WERI-Rb-1 (cell line): Measurements from ENCODE around the gene DMBT1.

Source experiments
- DNase-seq: peaks from one replicate; pipeline ENCODE4 v3.0.0-alpha.2; 2020
- H3K27ac ChIP-seq: fragments of 250-450 bp; sonication (Bioruptor Pico); 2 replicates; pipeline ENCODE4 v1.5.1; 2020; ENCODE audit warnings: mild to moderate bottlenecking, moderate library complexity
- H3K27me3 ChIP-seq: fragments of 250-450 bp; sonication (Bioruptor Pico); 2 replicates; pipeline ENCODE4 v1.5.1; 2021; ENCODE audit warnings: mild to moderate bottlenecking, low read depth, moderate library complexity; ENCODE audit not compliant: insufficient read depth, severe bottlenecking
- H3K36me3 ChIP-seq: fragments of 250-450 bp; sonication (Bioruptor Pico); 2 replicates; pipeline ENCODE4 v1.5.1; 2020; ENCODE audit warnings: mild to moderate bottlenecking, moderate library complexity
- H3K4me3 ChIP-seq: 2 replicates; pipeline ENCODE4 v1.5.1; 2011; ENCODE audit warnings: low read depth, mild to moderate bottlenecking, control low read depth, low read length
- H3K9me3 ChIP-seq: fragments of 250-450 bp; sonication (Bioruptor Pico); 2 replicates; pipeline ENCODE4 v1.5.1; 2021; ENCODE audit warnings: mild to moderate bottlenecking, moderate library complexity; ENCODE audit not compliant: severe bottlenecking
- TF ChIP-seq, protein P1 (sequence below): IDR thresholded peaks from 2 replicates; pipeline ENCODE4 v1.5.1; 2011; ENCODE audit warnings: low read depth, mild to moderate bottlenecking, control low read depth, inconsistent platforms, low read length

Gene DMBT1

DNA sequence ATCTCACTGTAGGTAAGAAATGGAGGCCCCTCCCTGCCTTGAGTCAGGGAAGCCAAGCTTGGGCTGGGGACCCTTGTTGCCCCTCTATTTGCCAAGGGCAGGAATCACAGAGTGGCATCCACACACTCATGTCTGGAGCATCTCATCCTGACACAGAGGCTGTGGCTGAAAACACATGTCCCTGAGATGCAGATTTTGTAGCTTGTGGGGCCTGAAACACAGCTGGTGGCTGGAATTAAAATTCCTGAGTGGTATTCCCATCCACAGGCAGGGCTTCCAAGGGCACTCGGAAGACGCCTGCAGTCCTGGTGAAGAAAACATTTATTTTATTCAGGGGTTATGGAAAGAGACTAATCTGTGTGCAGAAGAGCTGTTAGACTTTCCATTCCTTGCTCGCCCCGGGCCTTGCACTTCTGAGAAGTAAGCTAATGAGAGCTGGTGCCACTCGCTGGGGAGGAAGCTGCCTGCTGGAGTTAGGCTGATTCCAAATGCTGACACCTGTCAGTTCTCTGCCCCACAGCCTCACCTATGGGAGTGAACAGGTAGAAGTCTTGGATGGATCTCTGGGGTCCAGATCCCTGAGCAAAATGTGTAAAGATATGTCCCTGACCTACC lies 103.1 kb downstream of the DMBT1 start:
- Histone ChIP-seq H3K4me3 (no peak overlapping the region), H3K27me3 (peaks cover 95% of the 10 kb centered on the region), H3K9me3 (no peaks in the 10 kb centered on the region), H3K36me3 (no peaks in the 10 kb centered on the region), H3K27ac (no peak overlapping the region)
- DNase-seq, result no peak
- TF ChIP-seq, protein P1, sequence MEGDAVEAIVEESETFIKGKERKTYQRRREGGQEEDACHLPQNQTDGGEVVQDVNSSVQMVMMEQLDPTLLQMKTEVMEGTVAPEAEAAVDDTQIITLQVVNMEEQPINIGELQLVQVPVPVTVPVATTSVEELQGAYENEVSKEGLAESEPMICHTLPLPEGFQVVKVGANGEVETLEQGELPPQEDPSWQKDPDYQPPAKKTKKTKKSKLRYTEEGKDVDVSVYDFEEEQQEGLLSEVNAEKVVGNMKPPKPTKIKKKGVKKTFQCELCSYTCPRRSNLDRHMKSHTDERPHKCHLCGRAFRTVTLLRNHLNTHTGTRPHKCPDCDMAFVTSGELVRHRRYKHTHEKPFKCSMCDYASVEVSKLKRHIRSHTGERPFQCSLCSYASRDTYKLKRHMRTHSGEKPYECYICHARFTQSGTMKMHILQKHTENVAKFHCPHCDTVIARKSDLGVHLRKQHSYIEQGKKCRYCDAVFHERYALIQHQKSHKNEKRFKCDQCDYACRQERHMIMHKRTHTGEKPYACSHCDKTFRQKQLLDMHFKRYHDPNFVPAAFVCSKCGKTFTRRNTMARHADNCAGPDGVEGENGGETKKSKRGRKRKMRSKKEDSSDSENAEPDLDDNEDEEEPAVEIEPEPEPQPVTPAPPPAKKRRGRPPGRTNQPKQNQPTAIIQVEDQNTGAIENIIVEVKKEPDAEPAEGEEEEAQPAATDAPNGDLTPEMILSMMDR, result no peak

- Histone ChIP-seq H3K27ac (no peak overlapping the region), H3K9me3 (no peaks in the 10 kb centered on the region), H3K4me3 (no peak overlapping the region), H3K27me3 (peaks cover 93% of the 10 kb centered on the region), H3K36me3 (no peaks in the 10 kb centered on the region)
- TF ChIP-seq, protein P1, result no peak
- DNase-seq, result no peak
Measured at GRCh38 chr10:122664501-122664900, 103.9 kb downstream of the DMBT1 start.

DNA sequence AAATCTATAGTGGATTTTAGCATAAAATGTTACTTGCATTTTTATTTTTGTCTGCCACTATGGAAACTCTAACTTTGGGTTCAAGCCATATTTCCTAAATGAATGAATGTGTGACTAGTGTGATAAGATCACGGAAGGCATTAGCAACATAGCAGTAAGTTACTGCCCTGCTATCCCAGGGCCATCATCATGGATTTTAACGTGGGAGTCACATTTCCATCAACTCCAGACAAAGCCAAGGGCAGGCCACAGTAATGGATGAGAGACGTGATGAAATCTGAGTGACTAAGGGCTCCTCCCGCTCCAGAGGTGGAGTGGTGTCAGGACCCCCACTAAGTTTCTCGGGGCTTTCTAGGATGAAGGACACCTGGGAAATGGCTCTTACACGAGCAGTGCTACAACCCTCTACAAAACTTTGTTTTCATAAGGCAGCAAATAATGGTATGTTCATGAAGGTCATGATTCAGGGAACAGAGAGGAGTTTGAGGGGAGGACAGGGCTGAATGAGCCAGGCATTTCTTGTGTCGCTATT lies 104.8 kb downstream of the DMBT1 start:
- DNase-seq, result no peak
- no peaks in the 10 kb centered on the region for H3K36me3 ChIP-seq
- no peaks in the 10 kb centered on the region for H3K9me3 ChIP-seq
- TF ChIP-seq, protein P1, result no peak
- H3K27me3 ChIP-seq, result peaks cover 89% of the 10 kb centered on the region
- no peak overlapping the region for H3K4me3 ChIP-seq
- no peak overlapping the region for H3K27ac ChIP-seq

GRCh38 chr10:122665946-122666345 lies 105.4 kb downstream of the DMBT1 start:
- TF ChIP-seq, protein P1, result no peak
- Histone ChIP-seq H3K9me3 (no peaks in the 10 kb centered on the region), H3K27me3 (peaks cover 87% of the 10 kb centered on the region), H3K36me3 (no peaks in the 10 kb centered on the region), H3K4me3 (no peak overlapping the region), H3K27ac (no peak overlapping the region)
- DNase-seq, result no peak

GRCh38 chr10:122669045-122669444 lies 108.5 kb downstream of the DMBT1 start:
- TF ChIP-seq, protein P1, result no peak
- no peak overlapping the region for H3K4me3 ChIP-seq
- H3K27me3 ChIP-seq, result peaks cover 90% of the 10 kb centered on the region
- no peaks in the 10 kb centered on the region for H3K36me3 ChIP-seq
- no peak overlapping the region for H3K27ac ChIP-seq
- no peaks in the 10 kb centered on the region for H3K9me3 ChIP-seq
- DNase-seq, result no peak

- DNase-seq, result no peak
- TF ChIP-seq, protein P1, result 0 out of 2 replicates have a peak, but pooled peaks have one; percentile 10
Measured at GRCh38 chr10:122669842-122670241, 109.3 kb downstream of the DMBT1 start.

More at GRCh38 chr10:122669842-122670241, 109.3 kb downstream of the DMBT1 start:
- H3K36me3 ChIP-seq, result no peaks in the 10 kb centered on the region
- H3K9me3 ChIP-seq, result no peaks in the 10 kb centered on the region
- no peak overlapping the region for H3K27ac ChIP-seq
- no peak overlapping the region for H3K4me3 ChIP-seq
- H3K27me3 ChIP-seq, result peaks cover 90% of the 10 kb centered on the region
